GM11168 (cell line): ENCODE measurements around the gene CLDN5.
"Not testable (repeated sequence)": the region's sequence is repeated elsewhere in the genome, so short reads cannot be mapped to it uniquely, and the experiment has no call there.

Source experiments
- in situ Hi-C: fragments of 300-500 bp; cut with MboI; formaldehyde crosslinking; loops from one replicate; pipeline ENCODE4 v1.12.0; 2022; ENCODE audit warnings: low sequenced_read_pairs; ENCODE audit not compliant: unreplicated experiment

Gene CLDN5

DNA sequence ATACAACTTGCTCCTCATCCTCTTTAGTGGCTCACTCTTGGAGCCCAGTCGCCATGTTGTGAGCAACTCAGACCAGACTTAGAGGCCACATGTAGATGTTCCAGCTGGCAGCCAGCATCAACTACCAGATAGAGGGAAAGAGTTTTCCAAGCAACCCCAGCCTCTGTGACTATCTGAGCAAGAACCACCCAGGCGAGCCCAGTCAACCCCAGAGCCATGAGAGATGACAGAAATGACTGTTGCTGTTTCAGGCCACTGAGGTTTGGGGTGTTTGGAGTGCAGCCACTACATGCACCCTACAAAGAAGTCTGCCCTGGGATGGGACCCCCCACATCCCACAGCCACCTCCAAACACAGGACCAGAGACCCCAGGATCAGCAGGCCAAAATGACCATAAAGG is 24.8 kb upstream of the CLDN5 start:
- in situ Hi-C loops = no loop called here

DNA sequence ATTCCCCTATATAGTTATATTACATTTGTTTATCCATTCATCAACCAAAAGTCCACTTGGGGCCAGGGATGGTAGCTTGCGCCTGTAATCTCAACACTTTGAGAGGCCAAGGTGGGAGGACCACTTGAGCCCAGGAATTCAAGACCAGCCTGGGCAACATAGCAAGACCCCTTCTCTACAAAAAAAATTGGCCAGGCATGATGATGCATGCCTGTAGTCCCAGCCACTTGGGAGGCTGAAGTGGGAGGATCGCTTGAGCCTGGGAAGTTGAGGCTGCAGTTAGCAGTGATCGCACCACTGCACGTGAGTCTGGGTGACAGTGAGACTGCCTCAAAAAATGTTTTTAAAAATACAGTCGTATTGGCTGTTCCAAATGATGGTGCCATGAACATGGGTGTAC is 24.2 kb upstream of the CLDN5 start:
- in situ Hi-C loops = not testable (repeated sequence)

DNA sequence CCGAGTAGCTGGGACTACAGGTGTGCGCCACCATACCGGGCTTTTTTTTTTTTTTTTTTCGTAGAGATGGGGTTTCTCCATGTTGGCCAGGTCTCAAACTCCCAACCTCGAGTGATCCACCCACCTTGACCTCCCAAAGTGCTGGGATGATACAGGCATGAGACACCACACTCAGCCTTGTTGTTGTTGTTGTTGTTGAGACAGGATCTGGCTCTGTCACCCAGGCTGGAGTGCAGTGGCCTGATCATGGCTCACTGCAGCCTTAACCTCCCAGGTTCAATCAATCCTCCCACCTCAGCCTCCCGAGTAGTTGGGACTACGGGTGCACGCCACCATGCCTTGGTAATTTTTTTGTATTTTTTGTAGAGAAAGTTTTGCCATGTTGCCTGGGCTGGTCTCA is 23.4 kb upstream of the CLDN5 start:
- in situ Hi-C loops = no loop called here

DNA sequence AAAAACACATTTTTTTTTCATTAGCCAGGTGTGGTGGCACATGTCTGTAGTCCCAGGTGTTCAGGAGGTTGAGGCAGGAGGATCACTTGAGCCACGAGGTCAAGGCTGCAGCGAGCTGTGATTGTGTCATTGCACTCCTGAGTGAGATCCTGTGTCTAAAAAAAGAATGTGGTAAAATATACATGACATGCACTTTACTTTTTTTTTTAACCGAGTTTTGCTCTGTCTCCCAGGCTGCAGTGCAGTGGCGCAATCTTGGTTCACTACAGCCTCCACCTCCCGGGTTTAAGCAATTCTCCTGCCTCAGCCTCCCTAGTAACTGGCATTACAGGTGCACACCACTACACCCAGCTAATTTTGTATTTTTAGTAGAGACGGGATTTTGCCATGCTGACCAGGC is 22.5 kb upstream of the CLDN5 start:
- in situ Hi-C loops = no loop called here

DNA sequence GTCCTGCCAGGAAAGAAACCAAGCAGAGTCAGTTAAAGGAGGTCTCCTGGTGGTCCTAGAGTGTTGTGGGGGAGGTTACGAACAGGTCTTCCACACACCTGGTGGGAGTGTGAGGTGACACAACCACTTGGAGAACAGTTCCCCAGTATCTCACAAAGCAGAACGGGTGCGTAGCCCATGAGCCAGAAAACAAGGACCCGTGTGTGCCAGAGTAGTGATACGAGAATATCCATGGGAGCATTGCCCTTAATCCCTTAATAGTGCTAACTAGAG is 21.7 kb upstream of the CLDN5 start:
- in situ Hi-C loops = no loop called here

DNA sequence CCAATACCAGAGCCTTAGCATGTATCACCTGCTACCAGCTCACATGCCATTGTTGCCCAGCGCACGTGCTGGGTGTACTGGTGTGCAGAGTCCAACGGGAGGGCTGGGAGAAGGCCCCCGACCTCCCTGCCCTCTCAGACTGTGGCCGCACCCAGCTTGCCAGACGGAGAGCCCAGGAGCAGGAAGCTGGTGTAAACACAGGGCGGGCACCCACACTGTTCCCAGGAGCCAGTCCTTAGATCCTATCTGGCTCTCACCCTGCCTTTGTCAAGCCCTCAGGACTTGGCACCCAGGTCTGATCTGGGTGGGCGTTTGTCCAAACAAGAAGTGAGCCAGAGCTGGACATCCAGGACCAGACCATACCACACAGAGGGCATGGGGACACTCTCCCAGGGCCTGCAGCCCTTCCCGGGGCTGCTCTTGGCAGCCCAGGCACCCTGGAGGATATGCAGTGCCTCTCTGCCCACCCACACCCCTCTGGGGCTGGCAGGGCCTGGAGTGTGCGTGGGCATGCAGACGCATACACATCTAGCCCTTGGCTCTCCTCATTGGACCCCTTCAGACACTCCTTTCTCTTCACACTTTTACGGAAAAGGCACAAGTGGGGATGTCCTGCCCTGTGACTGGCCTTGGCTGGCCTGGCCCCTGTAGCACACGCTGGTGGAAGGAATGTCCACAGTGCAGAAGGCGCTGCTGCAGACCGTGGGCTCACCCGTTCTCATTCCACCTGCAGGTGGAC is 19.9 kb upstream of the CLDN5 start:
- in situ Hi-C loops = no loop called here

DNA sequence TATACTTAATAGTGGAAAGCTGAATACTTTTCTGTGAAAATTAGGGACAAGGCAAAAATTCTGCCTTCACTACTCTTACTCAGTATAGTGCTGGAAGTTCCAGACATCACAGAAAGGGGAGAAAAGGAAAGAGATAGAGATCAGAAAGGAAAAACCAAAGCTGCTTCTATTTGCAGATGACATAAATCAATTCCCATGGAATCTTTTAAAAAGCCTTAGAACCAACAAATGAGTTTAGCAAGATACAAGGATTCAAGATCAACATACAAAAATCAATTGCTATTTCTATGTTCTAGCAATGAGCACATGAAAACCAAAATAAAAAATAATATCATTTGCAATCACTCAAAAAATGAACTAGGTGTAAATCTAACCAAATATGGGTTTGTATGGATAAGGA is 16.2 kb upstream of the CLDN5 start:
- in situ Hi-C loops = no loop called here

DNA sequence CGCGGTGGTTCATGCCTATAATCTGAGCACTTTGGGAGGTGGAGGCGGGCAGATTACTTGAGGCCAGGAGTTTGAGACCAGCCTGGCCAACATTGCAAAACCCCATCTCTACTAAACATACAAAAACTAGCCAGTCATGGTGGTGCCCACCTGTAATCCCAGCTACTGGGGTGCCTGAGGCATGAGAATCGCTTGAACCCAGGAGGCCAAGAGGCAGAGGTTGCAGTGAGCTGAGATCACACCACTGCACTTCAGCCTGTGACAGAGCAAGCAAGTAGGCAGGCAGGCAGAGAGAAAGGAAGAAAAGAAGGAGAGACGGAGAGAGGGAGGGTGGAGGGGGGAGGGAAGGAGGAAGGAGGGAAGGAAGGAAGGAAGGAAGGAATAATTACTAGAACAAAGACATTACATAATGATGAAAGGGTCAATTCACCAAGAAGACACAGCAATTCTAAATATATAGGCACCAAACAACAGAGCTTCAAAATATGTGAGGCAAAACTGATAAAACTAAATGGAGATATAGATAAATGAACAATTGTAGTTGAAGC is 13.8 kb upstream of the CLDN5 start:
- in situ Hi-C loops = no loop called here

DNA sequence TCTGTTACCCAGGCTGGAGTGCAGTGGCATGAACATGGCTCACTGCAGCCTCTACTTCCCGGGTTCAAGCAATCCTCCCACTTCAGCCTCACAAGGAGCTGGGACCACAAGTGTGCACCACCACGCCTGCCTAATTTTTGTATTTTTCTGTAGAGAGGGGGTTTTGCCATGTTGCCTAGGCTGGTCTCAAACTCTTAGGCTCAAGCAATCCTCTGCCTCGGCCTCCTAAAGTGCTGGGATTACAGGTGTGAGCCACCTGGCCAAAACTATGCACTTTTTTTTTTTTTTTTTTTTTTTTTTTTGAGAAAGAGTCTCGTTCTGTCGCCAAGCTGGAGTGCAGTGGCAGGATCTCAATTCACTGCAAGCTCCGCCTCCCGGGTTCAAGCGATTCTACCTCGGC is 12.4 kb upstream of the CLDN5 start:
- in situ Hi-C loops = no loop called here

DNA sequence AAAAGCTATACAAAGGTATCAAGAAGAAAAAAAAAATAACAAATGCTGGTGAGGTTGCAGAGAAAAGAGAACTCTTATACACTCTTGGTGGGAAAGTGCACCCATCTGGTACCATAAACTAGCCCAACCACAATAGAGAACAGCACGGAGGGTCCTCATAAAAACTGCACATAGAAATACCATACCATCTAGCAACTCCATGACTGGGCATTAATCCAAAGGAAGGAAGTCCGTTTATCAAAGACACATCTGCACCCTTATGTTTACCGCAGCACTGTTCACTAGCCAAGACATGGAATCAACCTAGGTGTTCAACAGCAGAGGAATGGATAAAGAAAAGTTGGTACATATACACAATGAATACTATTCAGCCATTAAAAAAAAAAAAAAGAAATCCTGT is 10.8 kb upstream of the CLDN5 start:
- in situ Hi-C loops = no loop called here

DNA sequence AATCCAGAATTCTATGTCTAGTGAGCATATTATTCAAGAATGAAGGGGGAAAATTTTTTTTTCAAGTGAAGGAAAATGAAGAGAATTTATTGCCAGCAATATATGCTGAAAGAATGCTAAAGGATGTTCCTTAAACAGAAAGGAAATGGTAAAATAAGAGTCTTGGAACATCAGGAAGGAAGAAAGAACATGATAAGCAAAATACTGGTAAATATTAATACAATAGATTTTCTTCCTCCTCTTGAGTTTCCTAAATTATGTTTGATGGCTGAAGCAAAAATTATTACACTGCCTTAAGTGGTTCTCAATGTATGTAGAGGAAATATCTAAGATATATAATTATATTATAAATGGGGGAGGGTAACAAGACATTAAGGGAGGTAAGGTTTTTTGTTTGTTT is 9.6 kb upstream of the CLDN5 start:
- in situ Hi-C loops = no loop called here

DNA sequence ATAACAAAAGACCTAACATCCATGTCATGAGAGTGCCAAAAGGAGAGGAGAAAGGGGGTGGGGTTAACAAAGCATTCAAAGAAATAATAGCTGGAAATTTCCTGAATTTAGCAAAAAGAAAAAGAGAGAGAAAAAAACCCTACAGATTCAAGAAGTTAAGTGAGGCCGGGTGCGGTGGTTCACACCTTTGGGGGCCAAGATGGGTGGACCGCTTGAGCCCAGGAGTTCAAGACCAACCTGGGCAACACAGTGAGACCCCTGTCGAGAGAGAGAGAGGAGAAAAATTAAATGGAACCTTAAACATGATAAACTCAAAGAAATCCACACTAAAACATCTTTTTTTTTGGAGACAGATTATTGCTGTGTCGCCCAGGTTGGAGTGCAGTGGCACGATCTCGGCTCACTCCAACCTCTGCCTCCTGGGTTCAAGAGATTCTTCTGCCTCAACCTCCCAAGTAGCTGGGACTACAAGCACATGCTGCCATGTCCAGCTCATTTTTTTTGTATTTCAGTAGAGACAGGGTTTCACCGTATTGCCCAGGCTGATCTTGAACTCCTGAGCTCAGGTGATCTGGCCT is 8.9 kb upstream of the CLDN5 start:
- in situ Hi-C loops = no loop called here

DNA sequence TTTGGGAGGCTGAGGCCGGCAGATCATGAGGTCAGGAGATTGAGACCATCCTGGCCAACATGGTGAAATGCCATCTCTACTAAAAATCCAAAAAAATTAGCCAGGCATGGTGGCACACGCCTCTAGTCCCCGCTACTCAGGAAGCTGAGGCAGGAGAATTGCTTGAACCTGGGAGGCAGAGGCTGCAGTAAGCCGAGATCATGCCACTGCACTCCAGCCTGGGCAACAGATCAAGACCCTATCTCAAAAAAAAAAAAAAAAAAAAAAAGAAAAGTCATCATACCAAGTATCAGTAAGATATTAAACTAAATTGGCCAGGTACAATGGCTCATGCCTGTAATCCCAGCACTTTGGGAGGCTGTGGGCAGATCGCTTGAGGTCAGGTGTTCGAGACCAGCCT is 7.1 kb upstream of the CLDN5 start:
- in situ Hi-C loops = not testable (repeated sequence)

DNA sequence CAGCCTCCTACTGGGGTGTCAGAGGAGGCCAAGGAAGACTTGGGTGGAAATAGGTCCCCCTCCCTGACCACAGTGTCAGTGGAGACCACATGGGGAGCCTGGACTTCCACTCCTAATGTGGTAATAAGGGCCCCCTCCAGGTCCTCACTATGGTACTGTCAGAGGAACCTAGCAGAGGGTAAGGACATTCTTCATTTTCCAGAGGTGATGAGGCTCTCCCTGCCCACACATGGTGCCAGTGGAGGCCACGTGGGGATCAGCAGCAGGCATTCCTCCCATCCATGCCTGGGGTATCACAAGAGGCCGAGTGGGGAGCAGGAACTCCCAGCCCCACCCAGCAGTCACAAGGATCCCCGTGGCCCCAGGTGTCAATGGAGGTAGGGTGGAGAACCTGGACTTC is 6.5 kb upstream of the CLDN5 start:
- in situ Hi-C loops = no loop called here

DNA sequence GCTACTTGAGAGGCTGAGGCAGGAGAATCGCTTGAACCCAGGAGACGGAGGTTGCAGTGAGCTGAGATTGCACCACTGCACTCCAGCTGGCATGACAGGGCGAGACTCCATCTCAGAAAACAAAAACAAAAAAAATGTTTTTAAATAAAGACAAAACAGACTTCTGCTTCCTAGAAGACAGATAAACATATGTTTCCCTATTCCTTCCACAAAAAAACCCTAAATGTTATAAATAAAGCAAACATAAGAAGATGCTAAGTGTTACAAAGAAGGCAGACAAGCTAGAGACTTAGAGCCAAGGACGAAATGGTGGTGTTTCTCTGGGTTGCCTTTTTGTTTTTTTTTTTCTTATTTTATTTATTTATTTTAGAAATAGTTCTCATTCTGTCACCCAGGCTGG is 5.6 kb upstream of the CLDN5 start:
- in situ Hi-C loops = loop anchor here (5.0 kb wide), 1 partner anchor 72 kb away; no protein-coding TSS in a partner anchor

DNA sequence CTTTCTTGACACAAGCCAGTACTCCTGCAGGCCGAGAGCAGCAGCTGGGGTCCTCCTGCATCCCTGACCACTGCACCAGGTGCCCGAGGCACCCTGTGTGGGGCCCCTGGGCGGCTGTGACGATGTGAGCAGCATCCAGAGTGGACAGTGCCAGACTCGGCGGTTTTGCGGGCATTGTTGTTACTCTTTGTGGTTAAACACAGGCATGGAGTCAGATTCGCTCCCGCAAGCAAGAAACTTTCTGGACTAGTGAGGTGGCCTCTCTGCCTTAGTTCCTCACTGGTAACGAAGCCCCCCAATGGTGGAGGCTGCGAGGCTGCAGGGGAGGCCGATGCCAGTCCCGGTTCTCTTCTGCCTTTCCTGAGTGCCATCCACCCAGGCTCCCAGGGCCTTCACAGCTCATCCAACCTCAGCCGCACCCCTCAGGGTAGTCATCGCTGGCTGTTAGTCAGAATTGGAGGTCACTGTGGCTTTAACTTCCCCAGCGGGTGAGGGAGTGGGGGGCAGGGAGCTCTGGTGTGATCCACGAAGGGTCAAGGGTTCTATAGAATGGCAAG is 3.7 kb upstream of the CLDN5 start:
- in situ Hi-C loops = loop anchor here (5.0 kb wide), 1 partner anchor 74 kb away; no protein-coding TSS in a partner anchor

DNA sequence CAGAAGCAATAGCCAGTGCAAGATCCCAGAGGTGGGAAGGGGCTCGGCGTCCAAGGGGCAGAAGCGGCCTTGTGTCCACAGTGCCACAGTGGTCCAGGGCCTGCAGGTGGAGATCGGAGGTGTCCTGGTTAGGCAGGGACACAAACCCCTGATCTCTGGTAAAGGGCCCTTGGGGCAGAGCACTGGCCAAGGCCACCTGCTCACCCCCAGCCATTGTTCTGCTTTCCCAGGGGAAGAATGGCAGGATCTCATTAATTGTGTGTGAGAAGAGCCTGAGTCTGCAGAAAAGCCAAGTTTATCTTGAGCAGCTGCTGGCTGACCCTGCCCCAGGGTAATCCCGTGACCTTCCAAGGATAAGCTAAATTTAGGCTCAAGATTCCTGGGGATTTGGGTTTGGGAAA is 3.1 kb upstream of the CLDN5 start:
- in situ Hi-C loops = loop anchor here (5.0 kb wide), 1 partner anchor 75 kb away; no protein-coding TSS in a partner anchor

DNA sequence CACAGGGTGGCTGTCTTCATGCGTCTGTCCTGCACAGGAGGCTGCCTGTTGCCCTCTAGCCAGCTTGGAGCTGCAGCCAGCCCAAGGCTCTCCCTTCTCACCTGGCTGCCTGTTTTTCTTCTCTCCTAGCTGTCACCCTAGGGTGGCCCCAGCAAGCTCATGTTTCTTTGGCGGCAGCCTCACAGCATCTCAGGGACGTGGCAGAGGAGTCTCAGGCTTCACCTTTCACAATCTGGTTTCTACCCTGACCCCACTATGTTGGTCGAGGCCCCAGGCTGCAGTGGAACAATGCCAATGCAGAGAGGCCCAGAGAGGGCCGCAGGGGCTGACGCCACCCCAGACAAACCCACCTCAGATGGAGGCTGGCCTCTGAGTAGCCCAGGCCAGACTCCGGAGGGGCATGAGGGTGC is 2.5 kb upstream of the CLDN5 start:
- in situ Hi-C loops = loop anchor here (5.0 kb wide), 1 partner anchor 76 kb away; no protein-coding TSS in a partner anchor

DNA sequence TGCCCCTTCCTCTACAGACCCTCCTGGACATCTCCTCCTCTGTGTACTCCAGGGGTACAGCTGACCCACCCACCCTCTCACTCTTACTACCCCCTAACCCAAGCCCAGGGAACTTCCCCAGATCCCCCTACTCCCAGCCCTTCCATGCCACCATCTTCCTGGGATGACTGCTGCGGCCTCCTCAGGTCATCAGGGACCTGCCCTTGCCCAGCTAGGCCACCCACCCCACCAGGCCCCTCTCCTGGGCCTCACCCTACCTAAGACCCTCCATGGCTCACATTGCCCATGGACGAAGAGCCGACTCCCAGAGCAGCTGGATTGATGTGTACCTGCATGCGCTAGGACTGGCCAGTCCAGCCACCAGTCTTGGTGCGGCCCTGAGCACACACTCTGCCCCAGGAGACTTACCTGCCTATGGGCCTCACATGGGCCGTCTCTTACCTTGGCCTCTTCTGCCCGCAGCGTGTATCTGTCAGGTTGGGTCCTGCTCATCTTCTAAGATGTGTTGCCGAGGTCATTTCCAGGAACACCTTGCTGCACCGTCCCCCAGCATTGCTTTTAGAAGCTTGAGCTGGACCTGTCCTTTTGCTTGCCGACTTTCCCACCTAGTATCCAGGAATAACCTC is 2.0 kb upstream of the CLDN5 start:
- in situ Hi-C loops = loop anchor here (5.0 kb wide), 1 partner anchor 76 kb away; no protein-coding TSS in a partner anchor

DNA sequence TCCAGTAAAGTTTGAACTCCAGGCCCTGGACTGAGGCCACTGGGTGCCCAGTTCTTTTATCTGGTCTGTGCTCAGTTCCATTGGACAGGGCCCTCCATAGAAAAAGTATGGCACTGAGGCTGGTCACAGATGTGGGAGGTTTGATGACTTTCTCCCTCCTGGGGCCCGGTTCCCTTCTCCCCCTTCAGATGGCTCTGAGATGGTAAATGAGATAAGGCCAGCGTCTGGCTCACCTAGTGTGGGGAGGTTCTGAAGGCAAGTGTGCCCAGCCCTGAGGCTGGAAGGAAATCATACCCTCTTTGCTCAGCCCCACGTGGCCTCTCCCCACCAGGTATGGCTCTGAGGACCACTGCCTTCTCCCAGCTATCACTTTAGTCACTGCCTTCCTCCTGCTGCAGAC is 1.5 kb upstream of the CLDN5 start:
- in situ Hi-C loops = loop anchor here (5.0 kb wide), 1 partner anchor 77 kb away; no protein-coding TSS in a partner anchor

DNA sequence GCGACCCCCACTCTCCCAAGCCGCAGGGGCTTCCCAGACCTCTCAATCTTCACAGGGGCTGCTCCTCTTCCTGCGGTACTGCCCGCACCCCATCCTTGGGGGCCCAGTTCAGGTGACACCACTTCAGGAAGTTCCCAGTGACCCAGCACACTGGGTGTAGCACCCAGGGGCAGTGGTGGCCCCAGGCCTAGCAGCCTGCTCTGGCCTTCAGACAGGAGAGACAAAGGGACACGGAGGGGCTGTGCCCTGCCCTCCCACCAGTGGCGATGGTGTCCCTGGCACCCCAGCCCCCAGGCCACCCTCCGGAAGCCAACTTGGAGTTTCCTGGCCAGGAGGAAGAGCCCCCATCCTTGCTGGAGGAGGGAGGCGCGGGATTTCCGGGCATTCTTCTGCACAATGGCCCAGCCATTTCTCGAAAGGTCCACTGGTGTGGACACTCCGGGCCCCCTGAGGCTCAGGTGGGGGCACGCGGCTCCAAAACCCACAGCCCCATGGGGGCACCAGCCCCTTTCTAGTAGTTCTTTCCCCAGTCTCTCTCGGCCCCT is 978 bp upstream of the CLDN5 start:
- in situ Hi-C loops = loop anchor here (5.0 kb wide), 1 partner anchor 77 kb away; no protein-coding TSS in a partner anchor
